Bronchial epithelial cell (primary cell): ENCODE measurements around the gene GRIK3. TPM values are rescaled to one million over a fixed set of nuclear protein-coding genes. Genes with fewer than 3 reads are reported as not detected.

ENCODE experiments used
- DNase-seq: peaks from one replicate; pipeline ENCODE4 v3.0.0-alpha.2; 2010; ENCODE audit warnings: low read depth
- FAIRE-seq: peaks from 2 replicates; lab custom pipeline; 2011; peaks lifted over from hg19 to GRCh38; lab: Jason Lieb, UNC
- H3K27me3 ChIP-seq: 2 replicates; pipeline ENCODE4 v1.5.1; 2011; ENCODE audit warnings: low read length; ENCODE audit not compliant: control insufficient read depth, insufficient read depth
- H3K36me3 ChIP-seq: 2 replicates; pipeline ENCODE4 v1.5.1; 2011; ENCODE audit warnings: low read length; ENCODE audit not compliant: control insufficient read depth, insufficient read depth
- H3K4me3 ChIP-seq: 2 replicates; pipeline ENCODE4 v1.5.1; 2011; ENCODE audit warnings: mild to moderate bottlenecking, low read depth, low read length, control low read depth
- CTCF ChIP-seq: IDR thresholded peaks from 2 replicates; pipeline ENCODE4 v1.5.1; 2011; ENCODE audit warnings: mild to moderate bottlenecking, moderate library complexity, low read length, control low read depth, inconsistent platforms; ENCODE audit not compliant: insufficient read depth, severe bottlenecking
- total RNA-seq: library from RNA; depleted of rRNA; stranded (reverse); fragments of >200 nt; gene quantifications from 2 replicates; pipeline ENCODE4 v1.2.1, GENCODE V29; 2014

The GRIK3 gene
- total RNA-seq, 1 donor from 2014 or later = under 0.01 TPM

- no peak for TF ChIP-seq CTCF
- Histone ChIP-seq H3K36me3 (no peaks in the 10 kb centered on the region), H3K4me3 (no peak overlapping the region), H3K27me3 (no peaks in the 10 kb centered on the region)
- no peak for DNase-seq
- FAIRE-seq = no peak
These were observed 56.4 kb downstream of the GRIK3 start for GRCh38 chr1:36977731-36978406.

- TF ChIP-seq CTCF = no peak
- DNase-seq = no peak
- no peak overlapping the region for H3K4me3 ChIP-seq
- H3K27me3 ChIP-seq = no peaks in the 10 kb centered on the region
- no peaks in the 10 kb centered on the region for H3K36me3 ChIP-seq
- FAIRE-seq = no peak
These were observed 58.7 kb downstream of the GRIK3 start for GRCh38 chr1:36975642-36976041.

GRCh38 chr1:36973056-36973455, 61.3 kb downstream of the GRIK3 start:
- H3K36me3 ChIP-seq = no peaks in the 10 kb centered on the region

GRCh38 chr1:36971852-36972618, 62.3 kb downstream of the GRIK3 start:
- no peaks in the 10 kb centered on the region for H3K27me3 ChIP-seq
- H3K4me3 ChIP-seq = no peak overlapping the region
- DNase-seq (no peak), FAIRE-seq (no peak)
- no peak for TF ChIP-seq CTCF
- no peaks in the 10 kb centered on the region for H3K36me3 ChIP-seq

More at GRCh38 chr1:36973056-36973455, 61.3 kb downstream of the GRIK3 start:
- H3K4me3 ChIP-seq = no peak overlapping the region
- H3K27me3 ChIP-seq = no peaks in the 10 kb centered on the region
- no peak for TF ChIP-seq CTCF
- DNase-seq (no peak), FAIRE-seq (no peak)

- no peak overlapping the region for H3K4me3 ChIP-seq
- TF ChIP-seq CTCF = no peak
- no peaks in the 10 kb centered on the region for H3K36me3 ChIP-seq
- FAIRE-seq (no peak), DNase-seq (no peak)
- H3K27me3 ChIP-seq = no peaks in the 10 kb centered on the region
These were observed 65.6 kb downstream of the GRIK3 start for GRCh38 chr1:36968730-36969129.
